H9 (cell line): Measurements from ENCODE around the gene TRIM36. TPM values are rescaled to one million over a fixed set of nuclear protein-coding genes. Genes with fewer than 3 reads are reported as not detected.

Source experiments
- DNase-seq: peaks from one replicate; pipeline ENCODE4 v3.0.0-alpha.2; 2017
- H2AFZ ChIP-seq: one replicate; pipeline ENCODE4 v1.6.1; 2013; ENCODE audit warnings: mild to moderate bottlenecking, low read length, control low read depth, moderate library complexity
- H2AK5ac ChIP-seq: 2 replicates; pipeline ENCODE4 v1.6.1; 2013; ENCODE audit warnings: low read length, control low read depth, mixed read lengths; ENCODE audit not compliant: insufficient read length
- H2BK120ac ChIP-seq: one replicate; pipeline ENCODE4 v1.6.1; 2013; ENCODE audit warnings: low read depth, mild to moderate bottlenecking, low read length, control low read depth, inconsistent platforms; ENCODE audit not compliant: poor library complexity, severe bottlenecking
- H2BK12ac ChIP-seq: 2 replicates; pipeline ENCODE4 v1.6.1; 2013; ENCODE audit warnings: low read length, control low read depth, mixed read lengths, low read depth; ENCODE audit not compliant: insufficient read length
- H2BK15ac ChIP-seq: 2 replicates; pipeline ENCODE4 v1.6.1; 2013; ENCODE audit warnings: low read depth, low read length, control low read depth
- H2BK20ac ChIP-seq: one replicate; pipeline ENCODE4 v1.6.1; 2013; ENCODE audit warnings: low read depth, mild to moderate bottlenecking, low read length, control low read depth, inconsistent platforms; ENCODE audit not compliant: poor library complexity, severe bottlenecking
- H2BK5ac ChIP-seq: 2 replicates; pipeline ENCODE4 v1.6.1; 2013; ENCODE audit warnings: low read length, control low read depth, mixed read lengths; ENCODE audit not compliant: insufficient read length
- H3K14ac ChIP-seq: 2 replicates; pipeline ENCODE4 v1.6.1; 2013; ENCODE audit warnings: low read length, control low read depth; ENCODE audit not compliant: insufficient read depth
- H3K18ac ChIP-seq: 2 replicates; pipeline ENCODE4 v1.6.1; 2013; ENCODE audit warnings: low read depth, mild to moderate bottlenecking, mixed read lengths, low read length, control low read depth; ENCODE audit not compliant: insufficient read length
- H3K23ac ChIP-seq: 2 replicates; pipeline ENCODE4 v1.6.1; 2013; ENCODE audit warnings: low read length, control low read depth, mixed read lengths, low read depth; ENCODE audit not compliant: insufficient read length
- H3K23me2 ChIP-seq: 2 replicates; pipeline ENCODE4 v1.6.1; 2013; ENCODE audit warnings: low read depth, mild to moderate bottlenecking, mixed read lengths, low read length, control low read depth; ENCODE audit not compliant: insufficient read length, poor library complexity, severe bottlenecking
- H3K27ac ChIP-seq: 2 replicates; pipeline ENCODE4 v1.5.1; 2013; ENCODE audit warnings: low read length, control low read depth, mixed read lengths, low read depth; ENCODE audit not compliant: insufficient read length
- H3K27me3 ChIP-seq: 2 replicates; pipeline ENCODE4 v1.6.1; 2013; ENCODE audit warnings: low read length, control low read depth, inconsistent platforms; ENCODE audit not compliant: insufficient read depth
- H3K4ac ChIP-seq: 2 replicates; pipeline ENCODE4 v1.6.1; 2013; ENCODE audit warnings: low read depth, mild to moderate bottlenecking, control low read depth, inconsistent platforms, low read length, moderate library complexity
- H3K4me1 ChIP-seq: 2 replicates; pipeline ENCODE4 v1.6.1; 2013; ENCODE audit warnings: low read length, control low read depth, inconsistent platforms; ENCODE audit not compliant: insufficient read depth
- H3K4me2 ChIP-seq: 2 replicates; pipeline ENCODE4 v1.6.1; 2013; ENCODE audit warnings: low read length, control low read depth, mixed read lengths; ENCODE audit not compliant: insufficient read length, insufficient read depth
- H3K56ac ChIP-seq: 2 replicates; pipeline ENCODE4 v1.6.1; 2013; ENCODE audit warnings: low read depth, mild to moderate bottlenecking, mixed read lengths, low read length, control low read depth; ENCODE audit not compliant: insufficient read length
- H3K79me1 ChIP-seq: 2 replicates; pipeline ENCODE4 v1.6.1; 2013; ENCODE audit warnings: low read depth, mild to moderate bottlenecking, moderate library complexity, low read length, control low read depth, inconsistent platforms; ENCODE audit not compliant: insufficient read depth, poor library complexity, severe bottlenecking
- H3K79me2 ChIP-seq: 2 replicates; pipeline ENCODE4 v1.6.1; 2013; ENCODE audit warnings: low read length, control low read depth, inconsistent platforms; ENCODE audit not compliant: insufficient read depth
- H3K9ac ChIP-seq: 2 replicates; pipeline ENCODE4 v1.6.1; 2013; ENCODE audit warnings: low read length, control low read depth, mixed read lengths; ENCODE audit not compliant: insufficient read length; ENCODE audit errors: extremely low read depth
- H3K9me3 ChIP-seq: one replicate; pipeline ENCODE4 v1.6.1; 2013; ENCODE audit warnings: low read depth, low read length, inconsistent platforms; ENCODE audit not compliant: control insufficient read depth
- H3T11ph ChIP-seq: one replicate; pipeline ENCODE4 v1.6.1; 2013; ENCODE audit warnings: mild to moderate bottlenecking, low read length, control low read depth, inconsistent platforms
- H4K20me1 ChIP-seq: one replicate; pipeline ENCODE4 v1.6.1; 2013; ENCODE audit not compliant: control insufficient read depth, insufficient read length, insufficient read depth
- H4K5ac ChIP-seq: 2 replicates; pipeline ENCODE4 v1.6.1; 2013; ENCODE audit warnings: low read depth, mild to moderate bottlenecking, mixed read lengths, low read length, control low read depth; ENCODE audit not compliant: insufficient read length
- H4K8ac ChIP-seq: replicated peaks from 2 replicates; pipeline ENCODE4 v1.6.1; 2013; ENCODE audit warnings: low read length, control low read depth, mixed read lengths, low read depth; ENCODE audit not compliant: insufficient read length
- H4K91ac ChIP-seq: 2 replicates; pipeline ENCODE4 v1.6.1; 2013; ENCODE audit warnings: low read depth, mild to moderate bottlenecking, moderate library complexity, mixed read lengths, low read length, control low read depth; ENCODE audit not compliant: insufficient read length
- H3K27ac Mint-ChIP-seq, 3 experiments: 2 replicates in 2 of 3; 3 replicates in 1 of 3; pipeline ENCODE4 v1.8.0; 2020 to 2021; ENCODE audit warnings: mixed read lengths in 3 of 3, mild to moderate bottlenecking in 1 of 3, moderate library complexity in 1 of 3
- H3K27me3 Mint-ChIP-seq: 2 replicates; pipeline ENCODE4 v1.8.0; 2021; ENCODE audit warnings: low read depth, mild to moderate bottlenecking, moderate library complexity, mixed read lengths
- H3K36me3 Mint-ChIP-seq, 3 experiments: 2 replicates in 2 of 3; 3 replicates in 1 of 3; pipeline ENCODE4 v1.8.0; 2020 to 2021; ENCODE audit warnings: low read depth in 3 of 3, mixed read lengths in 3 of 3; ENCODE audit not compliant: insufficient read depth in 1 of 3
- H3K4me1 Mint-ChIP-seq, 2 experiments: 2 replicates each; pipeline ENCODE4 v1.8.0; 2020; ENCODE audit warnings: mixed read lengths in 2 of 2
- H3K4me3 Mint-ChIP-seq, 2 experiments: 2 replicates in 1 of 2; 3 replicates in 1 of 2; pipeline ENCODE4 v1.8.0; 2020 to 2021; ENCODE audit warnings: mild to moderate bottlenecking in 2 of 2, mixed read lengths in 2 of 2, moderate library complexity in 1 of 2
- H3K9me3 Mint-ChIP-seq, 2 experiments: 2 replicates in 1 of 2; 3 replicates in 1 of 2; pipeline ENCODE4 v1.8.0; 2020; ENCODE audit warnings: mild to moderate bottlenecking in 2 of 2, mixed read lengths in 2 of 2, moderate library complexity in 1 of 2
- WGBS: extraction: QIAGEN DNeasy Blood & Tissue Kit; methylation state at CpG from one replicate; pipeline ENCODE4 v1.1.7; 2013; ENCODE audit warnings: missing lambda C conversion rate, low lambda C conversion rate, mixed read lengths; ENCODE audit not compliant: insufficient read length; ENCODE audit errors: extremely low coverage; 5-methylcytosine and 5-hydroxymethylcytosine counted together
- total RNA-seq: library from RNA; stranded (reverse); gene quantifications from 2 replicates; pipeline ENCODE4 v1.2.1, GENCODE V29; 2021
- TF ChIP-seq, protein P1 (sequence below): fragments of 200-600 bp; sonication (generic); conservative IDR thresholded peaks from 3 replicates; pipeline ENCODE4 v1.8.0; 2021; ENCODE audit warnings: antibody characterized with exemption, mild to moderate bottlenecking

The TRIM36 gene
- total RNA-seq, 1 experiment from 2014 or later = 14.6 TPM

DNA sequence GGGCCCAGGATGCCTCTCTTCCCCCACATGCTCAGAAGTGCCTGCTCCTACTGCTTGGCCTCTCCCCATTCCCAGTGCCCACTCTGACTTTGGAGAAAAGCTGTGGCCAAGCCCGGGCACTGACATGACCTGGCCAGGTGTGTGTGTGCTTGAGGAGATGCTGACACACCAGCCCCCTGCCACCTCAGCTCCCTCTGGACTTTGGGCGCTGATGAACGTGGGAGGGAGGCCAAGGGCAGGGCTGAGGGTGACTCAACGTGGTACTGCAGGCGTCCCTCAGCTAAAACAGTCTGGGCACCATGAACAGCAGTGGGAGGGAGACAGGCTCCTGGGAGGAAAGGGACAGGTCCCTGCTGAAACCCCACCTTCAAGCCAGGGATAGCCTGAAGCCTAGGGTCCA, 3.9 kb downstream of the TRIM36 start:
- no peak overlapping the region for H3K56ac ChIP-seq
- H4K20me1 ChIP-seq = no peaks in the 10 kb centered on the region
- no peak overlapping the region for H2BK15ac ChIP-seq
- H3K4me3 Mint-ChIP-seq = no peak overlapping the region
- no peak overlapping the region for H2BK120ac ChIP-seq
- H3K18ac ChIP-seq = no peak overlapping the region
- no peak overlapping the region for H4K8ac ChIP-seq
- TF ChIP-seq, protein P1, sequence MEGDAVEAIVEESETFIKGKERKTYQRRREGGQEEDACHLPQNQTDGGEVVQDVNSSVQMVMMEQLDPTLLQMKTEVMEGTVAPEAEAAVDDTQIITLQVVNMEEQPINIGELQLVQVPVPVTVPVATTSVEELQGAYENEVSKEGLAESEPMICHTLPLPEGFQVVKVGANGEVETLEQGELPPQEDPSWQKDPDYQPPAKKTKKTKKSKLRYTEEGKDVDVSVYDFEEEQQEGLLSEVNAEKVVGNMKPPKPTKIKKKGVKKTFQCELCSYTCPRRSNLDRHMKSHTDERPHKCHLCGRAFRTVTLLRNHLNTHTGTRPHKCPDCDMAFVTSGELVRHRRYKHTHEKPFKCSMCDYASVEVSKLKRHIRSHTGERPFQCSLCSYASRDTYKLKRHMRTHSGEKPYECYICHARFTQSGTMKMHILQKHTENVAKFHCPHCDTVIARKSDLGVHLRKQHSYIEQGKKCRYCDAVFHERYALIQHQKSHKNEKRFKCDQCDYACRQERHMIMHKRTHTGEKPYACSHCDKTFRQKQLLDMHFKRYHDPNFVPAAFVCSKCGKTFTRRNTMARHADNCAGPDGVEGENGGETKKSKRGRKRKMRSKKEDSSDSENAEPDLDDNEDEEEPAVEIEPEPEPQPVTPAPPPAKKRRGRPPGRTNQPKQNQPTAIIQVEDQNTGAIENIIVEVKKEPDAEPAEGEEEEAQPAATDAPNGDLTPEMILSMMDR = no peak
- H3K36me3 Mint-ChIP-seq = peaks cover 50 to 55% (median 54%) of the 10 kb centered on the region in 3 experiments
- H3K9me3 ChIP-seq = peaks cover 25% of the 10 kb centered on the region
- peaks cover 17% of the 10 kb centered on the region for H3K27me3 Mint-ChIP-seq
- H3K23me2 ChIP-seq = peaks cover 5% of the 10 kb centered on the region
- no CpG with 5 or more reads among the region's 5 CpGs for WGBS
- H3K23ac ChIP-seq = no peak overlapping the region
- 0 out of 2 replicates have a peak, but pooled peaks cover 5% of the 10 kb centered on the region for H3K79me2 ChIP-seq
- H2AFZ ChIP-seq = no peak overlapping the region
- no peak overlapping the region for H3K14ac ChIP-seq
- no peak overlapping the region for H4K5ac ChIP-seq
- peaks cover 8 to 9% of the 10 kb centered on the region in 2 experiments for H3K4me1 Mint-ChIP-seq
- H3K27ac Mint-ChIP-seq = no peak overlapping the region
- DNase-seq = no peak
- no peak overlapping the region for H3K4me2 ChIP-seq
- H3K27me3 ChIP-seq = no peaks in the 10 kb centered on the region; the same call in 1 of the 2 replicates
- no peak overlapping the region for H3K27ac ChIP-seq
- no peak overlapping the region for H3T11ph ChIP-seq
- H2BK5ac ChIP-seq = no peak overlapping the region
- peaks cover 44 to 47% of the 10 kb centered on the region in 2 experiments for H3K9me3 Mint-ChIP-seq
- no peak overlapping the region for H2BK20ac ChIP-seq
- no peaks in the 10 kb centered on the region for H3K79me1 ChIP-seq
- H4K91ac ChIP-seq = no peak overlapping the region
- no peak overlapping the region for H3K4ac ChIP-seq
- no peaks in the 10 kb centered on the region for H3K4me1 ChIP-seq
- H2BK12ac ChIP-seq = no peak overlapping the region
- no peak overlapping the region for H2AK5ac ChIP-seq
- H3K9ac ChIP-seq = no peak overlapping the region
